OCI-LY7 (cell line): ENCODE measurements around the gene GPC3.

Experiments used
- EZH2phosphoT487 ChIP-seq: fragments of 200-600 bp; sonication (generic); IDR thresholded peaks from 2 replicates; pipeline ENCODE4 v1.6.1; 2018; ENCODE audit warnings: low read depth, borderline replicate concordance, mild to moderate bottlenecking, mixed run types, antibody characterized with exemption, low read length, moderate library complexity, mixed read lengths
- TF ChIP-seq, protein P1 (sequence below): fragments of 200-600 bp; sonication (generic); conservative IDR thresholded peaks from 2 replicates; pipeline ENCODE4 v1.5.1; 2014; ENCODE audit warnings: mild to moderate bottlenecking, antibody characterized with exemption, low read length, moderate library complexity, mixed read lengths

DNA sequence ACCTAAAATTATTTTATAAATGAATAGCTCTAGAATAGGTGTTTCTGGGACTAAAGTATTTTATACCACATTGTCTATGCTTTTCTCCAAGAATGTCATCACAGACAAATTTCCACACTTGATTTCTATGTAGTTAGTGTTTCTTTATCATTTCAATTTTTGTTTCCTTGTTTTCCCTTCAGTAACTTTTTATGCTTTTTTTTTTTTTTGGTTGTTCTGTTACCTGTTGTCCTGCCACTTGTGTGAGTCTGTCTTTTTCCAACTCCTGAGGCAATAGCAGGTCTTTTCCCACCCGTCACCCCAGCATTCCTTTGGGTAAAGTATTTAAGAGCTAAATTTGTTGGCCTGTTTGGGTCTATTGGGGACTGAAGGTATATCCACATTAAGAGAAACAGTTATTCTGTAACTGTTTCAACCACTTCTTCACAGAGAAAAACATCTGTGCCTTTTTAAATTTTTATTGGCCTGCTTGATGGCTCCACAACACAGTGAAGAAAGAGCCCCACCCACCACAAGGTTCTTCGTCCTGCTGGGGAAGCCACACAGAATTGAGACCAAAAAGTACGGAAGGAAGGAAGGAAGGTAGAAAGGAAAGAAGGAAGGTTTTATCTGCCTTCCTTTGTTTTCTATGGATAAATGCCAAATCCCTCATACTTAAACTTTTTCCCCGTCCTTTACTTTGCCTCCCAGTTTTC lies 17.7 kb upstream of the GPC3 start:
- TF ChIP-seq, protein P1, sequence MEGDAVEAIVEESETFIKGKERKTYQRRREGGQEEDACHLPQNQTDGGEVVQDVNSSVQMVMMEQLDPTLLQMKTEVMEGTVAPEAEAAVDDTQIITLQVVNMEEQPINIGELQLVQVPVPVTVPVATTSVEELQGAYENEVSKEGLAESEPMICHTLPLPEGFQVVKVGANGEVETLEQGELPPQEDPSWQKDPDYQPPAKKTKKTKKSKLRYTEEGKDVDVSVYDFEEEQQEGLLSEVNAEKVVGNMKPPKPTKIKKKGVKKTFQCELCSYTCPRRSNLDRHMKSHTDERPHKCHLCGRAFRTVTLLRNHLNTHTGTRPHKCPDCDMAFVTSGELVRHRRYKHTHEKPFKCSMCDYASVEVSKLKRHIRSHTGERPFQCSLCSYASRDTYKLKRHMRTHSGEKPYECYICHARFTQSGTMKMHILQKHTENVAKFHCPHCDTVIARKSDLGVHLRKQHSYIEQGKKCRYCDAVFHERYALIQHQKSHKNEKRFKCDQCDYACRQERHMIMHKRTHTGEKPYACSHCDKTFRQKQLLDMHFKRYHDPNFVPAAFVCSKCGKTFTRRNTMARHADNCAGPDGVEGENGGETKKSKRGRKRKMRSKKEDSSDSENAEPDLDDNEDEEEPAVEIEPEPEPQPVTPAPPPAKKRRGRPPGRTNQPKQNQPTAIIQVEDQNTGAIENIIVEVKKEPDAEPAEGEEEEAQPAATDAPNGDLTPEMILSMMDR, result no peak
- TF ChIP-seq EZH2phosphoT487, result no peak
